Suprapubic skin (tissue), 4 donors: Measurements from ENCODE around the gene DDX56. TPM values are rescaled to one million over a fixed set of nuclear protein-coding genes. Genes with fewer than 3 reads are reported as not detected.
"Not testable (repeated sequence)": the region's sequence is repeated elsewhere in the genome, so short reads cannot be mapped to it uniquely, and the experiment has no call there.

ENCODE experiments used
- DNase-seq, 2 donors: peaks; one replicate each; pipeline ENCODE4 v3.0.0-alpha.2; 2019; ENCODE audit warnings: low spot score in 2 of 2
- H3K27ac ChIP-seq: fragments of 200-600 bp; sonication (generic); one replicate; pipeline ENCODE4 v1.5.1; 2019
- H3K27me3 ChIP-seq: fragments of 200-600 bp; sonication (generic); one replicate; pipeline ENCODE4 v1.5.1; 2019
- H3K36me3 ChIP-seq: fragments of 200-600 bp; sonication (generic); one replicate; pipeline ENCODE4 v1.5.1; 2019
- H3K4me1 ChIP-seq: fragments of 200-600 bp; sonication (generic); one replicate; pipeline ENCODE4 v1.5.1; 2019
- H3K4me3 ChIP-seq: fragments of 200-600 bp; sonication (generic); one replicate; pipeline ENCODE4 v1.5.1; 2019; ENCODE audit warnings: mild to moderate bottlenecking
- H3K9me3 ChIP-seq: fragments of 200-600 bp; sonication (generic); one replicate; pipeline ENCODE4 v1.5.1; 2019
- EP300 ChIP-seq: sonication (generic); formaldehyde crosslinking; IDR thresholded peaks from one replicate; pipeline ENCODE4 v1.6.1; 2017; ENCODE audit warnings: antibody characterized with exemption
- POLR2A ChIP-seq, 2 donors: fragments of 450-650 bp; IDR thresholded peaks; one replicate each; pipeline ENCODE4 v1.6.1; 2017; ENCODE audit warnings: antibody characterized with exemption in 2 of 2, mild to moderate bottlenecking in 2 of 2, moderate library complexity in 2 of 2
- POLR2AphosphoS5 ChIP-seq, 3 donors: sonication (generic); formaldehyde crosslinking; IDR thresholded peaks; one replicate each; pipeline ENCODE4 v1.6.1; 2017; ENCODE audit warnings: antibody characterized with exemption in 3 of 3
- whole genome bisulfite sequencing: methylation state at CpG from one replicate; pipeline ENCODE4 v1.1.5; 2018; 5-methylcytosine and 5-hydroxymethylcytosine counted together
- total RNA-seq, 4 donors: library from RNA; depleted of rRNA; stranded (reverse); fragments of >200 nt; gene quantifications; one replicate each; pipeline ENCODE4 v1.1.0, GENCODE V29; 2016
- TF ChIP-seq, protein P1 (sequence below), 2 donors: fragments of 200-600 bp in 1 of 2; fragments of 450-650 bp in 1 of 2; sonication (generic) in 1 of 2; IDR thresholded peaks; one replicate each; pipeline ENCODE4 v1.5.1; 2016 to 2019; ENCODE audit warnings: antibody characterized with exemption in 2 of 2, mild to moderate bottlenecking in 1 of 2, moderate library complexity in 1 of 2

DDX56 gene
- total RNA-seq, 4 donors from 2014 or later: 58.3 to 109 (median 69.5) TPM

DNA sequence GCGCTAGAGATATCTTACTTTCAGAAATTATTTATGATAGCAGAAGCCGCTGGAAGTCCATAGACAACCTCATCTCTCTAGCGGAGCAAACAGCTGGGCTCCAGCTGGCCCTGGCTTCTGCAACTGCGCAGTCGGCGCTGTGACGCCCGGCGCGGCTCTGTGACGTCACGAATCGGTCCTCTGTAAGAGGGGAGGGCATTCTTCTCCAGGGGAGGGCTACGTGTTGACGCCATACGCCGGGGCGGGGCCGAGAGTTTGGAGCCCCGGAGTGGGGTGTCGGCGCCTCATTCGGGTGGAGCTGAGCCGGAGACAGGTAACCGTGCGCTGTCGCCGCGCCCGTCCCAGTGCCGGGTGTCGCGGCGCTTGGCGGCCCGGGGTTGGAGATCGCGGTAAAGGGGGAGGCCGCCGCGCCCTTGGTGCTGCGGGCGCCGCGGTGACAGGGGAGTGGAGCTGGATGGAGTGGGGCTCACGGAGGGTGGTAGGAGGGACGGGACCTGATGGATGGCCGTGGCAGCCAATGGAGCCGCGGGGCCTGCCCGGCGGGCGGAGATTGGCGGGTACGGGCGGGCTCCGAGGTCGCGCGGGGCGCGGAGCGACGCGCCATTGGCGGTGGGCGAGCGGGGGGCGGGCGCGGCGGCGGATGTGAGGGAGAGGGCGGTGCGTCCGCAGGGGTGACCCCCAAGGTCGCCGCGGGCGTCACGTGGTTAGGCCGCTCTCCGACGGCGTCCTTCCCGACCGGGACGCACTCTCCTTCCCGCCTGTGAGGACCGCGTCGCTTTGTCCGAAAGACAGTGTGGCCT is 32.8 kb upstream of the DDX56 start, which contains the start of gene OGDH:
Gene OGDH (plus strand): TSS at position 287 of the 800 bp plus-strand sequence. CDS start 17,717 bp downstream, outside the sequence.
- peak within 1 kb of the TSS; percentile 99 for H3K27ac ChIP-seq
- H3K4me3 ChIP-seq: peak within 1 kb of the TSS; percentile 81
- TF ChIP-seq EP300: peak; percentile 54
- peak; percentile 47 to 98 (median 94) for TF ChIP-seq POLR2AphosphoS5 (IDR thresholded peaks at IDR 0.05)
- peak; percentile 7 to 90 for TF ChIP-seq POLR2A (IDR thresholded peaks at IDR 0.05)
- TF ChIP-seq, protein P1, sequence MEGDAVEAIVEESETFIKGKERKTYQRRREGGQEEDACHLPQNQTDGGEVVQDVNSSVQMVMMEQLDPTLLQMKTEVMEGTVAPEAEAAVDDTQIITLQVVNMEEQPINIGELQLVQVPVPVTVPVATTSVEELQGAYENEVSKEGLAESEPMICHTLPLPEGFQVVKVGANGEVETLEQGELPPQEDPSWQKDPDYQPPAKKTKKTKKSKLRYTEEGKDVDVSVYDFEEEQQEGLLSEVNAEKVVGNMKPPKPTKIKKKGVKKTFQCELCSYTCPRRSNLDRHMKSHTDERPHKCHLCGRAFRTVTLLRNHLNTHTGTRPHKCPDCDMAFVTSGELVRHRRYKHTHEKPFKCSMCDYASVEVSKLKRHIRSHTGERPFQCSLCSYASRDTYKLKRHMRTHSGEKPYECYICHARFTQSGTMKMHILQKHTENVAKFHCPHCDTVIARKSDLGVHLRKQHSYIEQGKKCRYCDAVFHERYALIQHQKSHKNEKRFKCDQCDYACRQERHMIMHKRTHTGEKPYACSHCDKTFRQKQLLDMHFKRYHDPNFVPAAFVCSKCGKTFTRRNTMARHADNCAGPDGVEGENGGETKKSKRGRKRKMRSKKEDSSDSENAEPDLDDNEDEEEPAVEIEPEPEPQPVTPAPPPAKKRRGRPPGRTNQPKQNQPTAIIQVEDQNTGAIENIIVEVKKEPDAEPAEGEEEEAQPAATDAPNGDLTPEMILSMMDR (IDR thresholded peaks at IDR 0.05): no peak
- WGBS: 0% methylated on average over 28 of the region's 93 CpGs
- H3K4me1 ChIP-seq: peaks cover 36% of the 10 kb centered on the region
- no peaks in the 10 kb centered on the region for H3K9me3 ChIP-seq
- peak; percentile 99 to 100 for DNase-seq
- no peaks in the 10 kb centered on the region for H3K27me3 ChIP-seq
- no peaks in the 10 kb centered on the region for H3K36me3 ChIP-seq

DNA sequence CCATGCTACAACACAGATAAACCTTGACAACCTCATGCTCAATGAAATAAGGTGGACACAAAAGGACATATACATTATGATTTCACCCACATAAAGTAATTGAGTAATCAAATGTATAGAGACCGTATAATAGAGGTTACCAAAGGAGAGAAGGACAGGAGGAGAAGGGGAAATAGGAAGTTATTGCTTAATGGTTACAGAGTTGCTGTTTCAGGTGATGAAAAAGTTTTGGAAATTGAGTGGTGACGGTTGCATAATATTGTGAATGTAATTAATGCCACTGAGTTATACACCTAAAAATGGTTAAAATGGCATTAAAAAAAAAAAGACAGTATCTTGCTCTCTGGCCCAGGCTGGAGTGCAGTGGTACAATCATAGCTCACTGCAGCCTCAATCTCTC is 31.2 kb upstream of the DDX56 start:
- DNase-seq: no peak
- Histone ChIP-seq H3K9me3 (no peaks in the 10 kb centered on the region), H3K36me3 (no peaks in the 10 kb centered on the region), H3K4me3 (no peak overlapping the region), H3K4me1 (peaks cover 35% of the 10 kb centered on the region), H3K27me3 (no peaks in the 10 kb centered on the region), H3K27ac (no peak overlapping the region)
- 84% methylated on average over 2 of the region's 2 CpGs for WGBS
- TF ChIP-seq EP300 (no peak), POLR2AphosphoS5 (IDR thresholded peaks at IDR 0.05) (no peak), POLR2A (IDR thresholded peaks at IDR 0.05) (no peak)
- TF ChIP-seq, protein P1 (IDR thresholded peaks at IDR 0.05): no peak

DNA sequence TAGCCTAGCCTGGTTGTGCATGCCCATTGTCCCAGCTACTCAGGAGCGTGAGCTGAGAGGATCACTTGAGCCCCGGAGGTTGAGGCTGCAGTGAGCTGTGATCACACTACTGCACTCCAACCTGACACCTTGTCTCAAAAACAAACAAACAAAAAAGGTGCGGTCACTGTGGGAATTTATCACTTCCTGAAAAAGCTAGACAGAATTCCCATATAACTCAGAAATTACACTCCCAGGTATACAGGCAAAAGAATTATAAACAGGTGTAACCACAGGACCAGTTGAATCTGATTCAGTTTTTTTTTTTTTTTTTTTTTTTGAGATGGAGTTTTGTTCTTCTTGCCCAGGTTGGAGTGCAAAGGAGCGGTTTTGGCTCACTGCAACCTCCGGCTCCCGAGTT is 29.5 kb upstream of the DDX56 start:
- Histone ChIP-seq H3K4me3 (no peak overlapping the region), H3K36me3 (no peaks in the 10 kb centered on the region), H3K27ac (no peak overlapping the region), H3K9me3 (no peaks in the 10 kb centered on the region), H3K4me1 (peaks cover 19% of the 10 kb centered on the region), H3K27me3 (no peaks in the 10 kb centered on the region)
- DNase-seq: peak in 1 of 2 donors; percentile 34
- TF ChIP-seq POLR2AphosphoS5 (IDR thresholded peaks at IDR 0.05): no peak
- no peak for TF ChIP-seq POLR2A (IDR thresholded peaks at IDR 0.05)
- TF ChIP-seq EP300: no peak
- TF ChIP-seq, protein P1 (IDR thresholded peaks at IDR 0.05): no peak
- 81% methylated on average over 6 of the region's 6 CpGs for WGBS

DNA sequence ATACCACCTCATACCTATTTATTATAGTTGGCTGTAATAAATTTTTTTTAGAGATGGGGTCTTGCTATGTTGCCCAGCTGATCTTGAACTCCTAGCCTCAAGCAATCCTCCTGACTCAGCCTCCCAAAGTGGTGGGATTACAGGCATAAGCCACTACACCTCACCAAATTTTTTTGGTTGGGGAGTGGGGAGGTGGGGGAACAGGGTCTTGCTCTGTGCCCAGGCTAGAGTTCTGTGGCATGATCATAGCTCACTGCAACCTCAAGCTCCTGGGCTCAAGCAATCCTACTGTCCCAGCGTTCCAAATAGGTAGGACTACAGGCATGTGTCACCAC is 28.8 kb upstream of the DDX56 start:
- Histone ChIP-seq H3K4me3 (no peak overlapping the region), H3K27ac (no peak overlapping the region), H3K36me3 (no peaks in the 10 kb centered on the region), H3K4me1 (peaks cover 12% of the 10 kb centered on the region), H3K9me3 (no peaks in the 10 kb centered on the region), H3K27me3 (no peaks in the 10 kb centered on the region)
- 75% methylated on average over 1 of the region's 1 CpG for WGBS
- no peak for TF ChIP-seq POLR2A (IDR thresholded peaks at IDR 0.05)
- TF ChIP-seq, protein P1 (IDR thresholded peaks at IDR 0.05): no peak
- TF ChIP-seq EP300: no peak
- TF ChIP-seq POLR2AphosphoS5 (IDR thresholded peaks at IDR 0.05): no peak
- peak in 1 of 2 donors; percentile 15 for DNase-seq

DNA sequence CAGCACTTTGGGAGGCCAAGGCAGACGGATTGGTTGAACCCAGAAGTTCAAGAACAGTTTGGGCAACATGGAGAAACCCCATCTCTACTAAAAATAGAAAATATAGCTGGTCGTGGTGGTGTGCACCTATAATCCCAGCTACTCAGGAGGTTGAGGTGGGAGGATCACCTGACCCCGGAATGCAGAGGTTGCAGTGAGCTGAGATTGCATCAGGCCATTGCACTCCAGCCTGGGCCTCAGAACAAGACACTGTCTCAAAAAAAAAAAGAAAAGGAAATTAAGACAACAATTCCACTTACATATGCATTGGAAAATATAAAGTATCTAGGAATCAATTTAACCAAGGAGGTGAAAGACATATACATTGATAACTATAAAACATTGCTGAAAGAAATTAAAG is 25.5 kb upstream of the DDX56 start:
- 78% methylated on average over 3 of the region's 3 CpGs for WGBS
- H3K4me3 ChIP-seq: no peak overlapping the region

DNA sequence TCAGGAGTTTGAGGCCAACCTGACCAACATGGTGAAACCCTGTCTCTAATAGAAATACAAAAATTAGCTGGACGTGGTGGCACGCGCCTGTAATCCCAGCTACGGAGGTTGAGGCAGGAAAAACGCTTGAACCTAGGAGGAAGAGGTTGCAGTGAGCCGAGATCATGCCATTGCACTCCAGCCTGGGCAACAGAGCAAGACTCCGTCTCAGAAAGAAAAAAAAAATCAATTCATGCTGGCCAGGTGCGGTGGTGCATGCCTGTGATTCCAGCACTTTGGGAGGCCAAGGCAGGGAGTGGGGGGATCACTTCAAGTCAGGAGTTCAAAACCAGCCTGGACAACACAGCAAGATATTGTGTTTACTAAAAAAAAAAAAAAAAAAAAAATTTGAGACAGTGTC is 23.5 kb upstream of the DDX56 start:
- not testable (repeated sequence) for H3K4me3 ChIP-seq, H3K36me3 ChIP-seq, H3K27me3 ChIP-seq, DNase-seq, H3K27ac ChIP-seq, H3K9me3 ChIP-seq, H3K4me1 ChIP-seq
- WGBS: 91% methylated on average over 8 of the region's 8 CpGs

More for the DNA sequence above, 25.5 kb upstream of the DDX56 start:
- no peaks in the 10 kb centered on the region for H3K36me3 ChIP-seq
- H3K9me3 ChIP-seq: no peaks in the 10 kb centered on the region
- no peaks in the 10 kb centered on the region for H3K27me3 ChIP-seq
- TF ChIP-seq POLR2A (IDR thresholded peaks at IDR 0.05) (no peak), EP300 (no peak), POLR2AphosphoS5 (IDR thresholded peaks at IDR 0.05) (no peak)
- TF ChIP-seq, protein P1 (IDR thresholded peaks at IDR 0.05): no peak
- DNase-seq: peak in 1 of 2 donors; percentile 16
- no peaks in the 10 kb centered on the region for H3K4me1 ChIP-seq
- H3K27ac ChIP-seq: no peak overlapping the region
